Heart right ventricle (tissue), 16 donors: ENCODE measurements around the gene SSBP3. TPM values are rescaled to one million over a fixed set of nuclear protein-coding genes. Genes with fewer than 3 reads are reported as not detected.

Experiments
- ATAC-seq, 8 donors: fragments of 200-7000 bp; cut with Tn5 transposase; one replicate each; pipeline ENCODE4 v1.9.1; 2020; ENCODE audit warnings: mild to moderate bottlenecking in 8 of 8, moderate library complexity in 8 of 8, moderate number of reproducible peaks in 1 of 8
- DNase-seq, 2 donors: peaks; one replicate each; pipeline ENCODE4 v3.0.0-alpha.2; 2020
- H3K27ac ChIP-seq, 10 donors: fragments of 200-600 bp; sonication (generic) in 2 of 10; one replicate each; pipeline versions ENCODE4 v1.5.0 to v1.8.0; 2020 to 2022; ENCODE audit warnings: mild to moderate bottlenecking in 3 of 10
- H3K27me3 ChIP-seq, 7 donors: fragments of 200-600 bp; one replicate each; pipeline ENCODE4 v1.8.0; 2021 to 2022; ENCODE audit warnings: mild to moderate bottlenecking in 2 of 7
- H3K36me3 ChIP-seq, 9 donors: fragments of 200-600 bp; sonication (generic) in 1 of 9; one replicate each; pipeline versions ENCODE4 v1.5.0 to v1.8.0; 2020 to 2022; ENCODE audit warnings: mild to moderate bottlenecking in 2 of 9
- H3K4me1 ChIP-seq, 9 donors: fragments of 200-600 bp; sonication (generic) in 1 of 9; one replicate each; pipeline versions ENCODE4 v1.5.0 to v1.8.0; 2020 to 2022; ENCODE audit warnings: mild to moderate bottlenecking in 4 of 9
- H3K4me3 ChIP-seq, 10 donors: fragments of 200-600 bp; sonication (generic) in 2 of 10; one replicate each; pipeline versions ENCODE4 v1.5.0 to v1.8.0; 2020 to 2022; ENCODE audit warnings: mild to moderate bottlenecking in 7 of 10, moderate library complexity in 2 of 10
- H3K9me3 ChIP-seq, 11 donors: fragments of 200-600 bp in 10 of 11; sonication (generic) in 2 of 11; one replicate each; pipeline versions ENCODE4 v1.5.0 to v1.8.0; 2013 to 2022; ENCODE audit warnings: mild to moderate bottlenecking in 2 of 11, control low read depth in 1 of 11, moderate library complexity in 1 of 11
- WGBS, 2 donors: extraction: QIAGEN DNeasy Blood & Tissue Kit; methylation state at CpG; one replicate each; pipeline ENCODE4 v1.1.7; 2013; ENCODE audit warnings: inconsistent platforms in 1 of 2; 5-methylcytosine and 5-hydroxymethylcytosine counted together
- intact Hi-C, 10 donors: fragments of 100-400 bp; cut with DNase I; formaldehyde crosslinking; loops; one replicate each; pipeline versions ENCODE4 v1.11.1 to v1.14.2; 2022
- polyA plus RNA-seq, 2 donors: library from polyadenylated mRNA; stranded (reverse); fragments of 200-250 nt; gene quantifications; one replicate each; pipeline ENCODE4 v1.2.3, GENCODE V29; 2013
- total RNA-seq, 10 donors: library from RNA; stranded (reverse); fragmentation: NEBNext Ultra II Directional in 3 of 10; extraction: Animal tissue kit (Norgen Biotek cat#: 25700) in 3 of 10; gene quantifications; one replicate each; pipeline versions ENCODE4 v1.2.1 to v1.2.4, GENCODE V29; 2021 to 2023
- TF ChIP-seq, protein P1 (sequence below), 9 donors: fragments of 200-600 bp; sonication (generic) in 2 of 9; IDR thresholded peaks; one replicate each; pipeline versions ENCODE4 v1.5.0 to v1.8.0; 2021 to 2022; ENCODE audit warnings: antibody characterized with exemption in 9 of 9, mild to moderate bottlenecking in 5 of 9, moderate library complexity in 1 of 9
- donor health status: Arrhythmogenic right ventricular cardiomyopathy.
- donor health status: ischemic (EF 13 %, LVEDD 7.1; RV severe dilation, severe dysfunction).
- donor health status: healthy with polysubstance abuse.
- donor health status: DM: no; HTN: yes; CAD: no.
- donor health status: DM: no; HTN: no; CAD: no.
- donor health status: ischemic (EF 25% LVEDD 6.9; RV normal size, moderate dysfunction).
- donor health status: ischemic (EF 25% LVEDD 5.7; RV mildly dilated, moderate dysfunction).
- donor health status: healthy.
- donor health status: DM: yes; HTN: yes; CAD: no.
- donor health status: Ischemic cardiomyopathy.
- donor health status: ischemic (EF 35%, LVEDD 5.7; RV mildly dilated, moderate dysfunction).
- donor health status: nonischemic (EF 11% LVEDD 7.7; RV severe dilation, severe dysfunction).
- donor health status: DM: yes; HTN: yes; CAD: no.
- donor health status: PGD.
- donor health status: ischemic (EF 29% LVEDD 5.4; RV normal size, mild dysfunction).
- donor health status: nonischemic (EF 23%, LVEDD 6.1; RV moderate dilation, normal function).

Gene SSBP3
- total and polyA plus RNA-seq, 12 donors, result 17.6 to 71.9 (median 52.8) TPM

DNA sequence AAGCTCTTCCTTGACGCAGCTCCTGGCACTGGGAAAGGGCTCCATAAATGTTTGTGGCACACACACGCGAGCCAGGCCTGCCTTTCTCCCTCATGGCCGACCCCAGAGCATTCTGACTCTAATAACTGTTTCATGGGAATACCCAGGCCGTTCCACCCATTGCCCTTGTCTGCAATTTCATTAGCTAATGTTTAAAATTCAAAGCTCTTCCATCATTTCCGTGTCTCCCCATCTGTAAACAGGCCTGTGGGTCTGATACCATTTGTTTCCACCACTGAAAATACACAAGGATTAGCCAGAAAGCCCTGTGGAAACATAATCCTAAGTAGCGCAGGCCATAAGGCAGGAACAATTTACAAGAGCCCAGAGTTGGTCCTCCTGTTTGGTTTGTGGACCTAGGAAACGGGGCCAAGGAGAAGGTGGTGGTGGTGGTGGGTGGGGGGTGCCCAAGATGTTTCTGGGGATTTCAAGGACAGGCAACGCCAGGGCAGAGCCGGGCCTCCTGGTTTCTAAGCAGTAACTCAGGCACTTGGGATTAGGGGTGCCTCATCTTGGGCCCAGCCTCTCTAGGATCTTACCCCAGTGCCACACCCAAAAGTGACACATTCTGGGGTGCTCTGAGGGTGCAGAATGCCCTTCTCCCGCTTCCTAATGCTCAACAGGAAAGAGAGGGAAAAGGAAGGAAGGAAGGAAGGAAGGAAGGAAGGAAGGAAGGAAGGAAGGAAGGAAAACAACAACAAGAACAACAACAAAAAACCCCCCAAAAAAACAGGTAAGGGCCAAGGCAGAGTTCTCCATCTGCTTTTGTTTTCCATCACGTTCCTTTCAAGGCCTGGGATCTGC lies 79.4 kb downstream of the SSBP3 start:
- DNase-seq, result no peak
- no peaks in the 10 kb centered on the region for H3K36me3 ChIP-seq
- H3K9me3 ChIP-seq, result no peaks in the 10 kb centered on the region
- H3K27ac ChIP-seq, result peak overlapping the region in 9 of 10 donors; percentile 39 to 82 (median 59)
- H3K4me3 ChIP-seq, result no peak overlapping the region
- peaks cover 33 to 99% (median 85%) of the 10 kb centered on the region in 9 donors for H3K4me1 ChIP-seq
- TF ChIP-seq, protein P1, sequence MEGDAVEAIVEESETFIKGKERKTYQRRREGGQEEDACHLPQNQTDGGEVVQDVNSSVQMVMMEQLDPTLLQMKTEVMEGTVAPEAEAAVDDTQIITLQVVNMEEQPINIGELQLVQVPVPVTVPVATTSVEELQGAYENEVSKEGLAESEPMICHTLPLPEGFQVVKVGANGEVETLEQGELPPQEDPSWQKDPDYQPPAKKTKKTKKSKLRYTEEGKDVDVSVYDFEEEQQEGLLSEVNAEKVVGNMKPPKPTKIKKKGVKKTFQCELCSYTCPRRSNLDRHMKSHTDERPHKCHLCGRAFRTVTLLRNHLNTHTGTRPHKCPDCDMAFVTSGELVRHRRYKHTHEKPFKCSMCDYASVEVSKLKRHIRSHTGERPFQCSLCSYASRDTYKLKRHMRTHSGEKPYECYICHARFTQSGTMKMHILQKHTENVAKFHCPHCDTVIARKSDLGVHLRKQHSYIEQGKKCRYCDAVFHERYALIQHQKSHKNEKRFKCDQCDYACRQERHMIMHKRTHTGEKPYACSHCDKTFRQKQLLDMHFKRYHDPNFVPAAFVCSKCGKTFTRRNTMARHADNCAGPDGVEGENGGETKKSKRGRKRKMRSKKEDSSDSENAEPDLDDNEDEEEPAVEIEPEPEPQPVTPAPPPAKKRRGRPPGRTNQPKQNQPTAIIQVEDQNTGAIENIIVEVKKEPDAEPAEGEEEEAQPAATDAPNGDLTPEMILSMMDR (IDR thresholded peaks at IDR 0.05), result no peak
- peak in 2 of 8 donors; percentile 7 to 21 for ATAC-seq
- intact Hi-C loops, result loop anchor here in 1 of 10 donors (10.0 kb wide), 1 partner anchor 78 kb away; the partner anchor contains the start of gene SSBP3
- no peaks in the 10 kb centered on the region for H3K27me3 ChIP-seq
- 60 to 68% methylated on average over 12 of the region's 12 CpGs for WGBS, 2 donors

GRCh38 chr1:54325703-54326461 lies 80.3 kb downstream of the SSBP3 start:
- no peaks in the 10 kb centered on the region for H3K9me3 ChIP-seq
- peaks cover 30 to 91% (median 77%) of the 10 kb centered on the region in 9 donors for H3K4me1 ChIP-seq
- no peak overlapping the region for H3K4me3 ChIP-seq
- peak overlapping the region in 9 of 10 donors; percentile 39 to 82 (median 64) for H3K27ac ChIP-seq
- no peaks in the 10 kb centered on the region for H3K36me3 ChIP-seq
- 73 to 75% methylated on average over 20 of the region's 20 CpGs for WGBS, 2 donors
- TF ChIP-seq, protein P1 (IDR thresholded peaks at IDR 0.05), result no peak
- intact Hi-C loops, result loop anchor here in 1 of 10 donors (10.0 kb wide), 1 partner anchor 79 kb away; the partner anchor contains the start of gene SSBP3
- peak in 1 of 2 donors; percentile 38 for DNase-seq
- H3K27me3 ChIP-seq, result no peaks in the 10 kb centered on the region
- peak in 7 of 8 donors; percentile 7 to 74 (median 27) for ATAC-seq

GRCh38 chr1:54325284-54325683 lies 80.9 kb downstream of the SSBP3 start:
- DNase-seq (no peak), ATAC-seq (no peak)
- Histone ChIP-seq H3K4me3 (peak overlapping the region in 1 of 10 donors; percentile 2), H3K4me1 (peaks cover 30 to 85% (median 73%) of the 10 kb centered on the region in 9 donors), H3K9me3 (no peaks in the 10 kb centered on the region), H3K27me3 (no peaks in the 10 kb centered on the region), H3K36me3 (no peaks in the 10 kb centered on the region), H3K27ac (peak overlapping the region in 8 of 10 donors; percentile 0 to 82 (median 66))
- TF ChIP-seq, protein P1 (IDR thresholded peaks at IDR 0.05), result no peak
- intact Hi-C loops, result loop anchor here in 1 of 10 donors (10.0 kb wide), 1 partner anchor 80 kb away; the partner anchor contains the start of gene SSBP3
- WGBS, 2 donors, result 80 to 92% methylated on average over 2 of the region's 2 CpGs
